Activated CD4-positive, alpha-beta T cell treated with anti-CD3 and anti-CD28 coated beads for 36 hours (primary cell): ENCODE measurements around the gene DUSP16. TPM values are rescaled to one million over a fixed set of nuclear protein-coding genes. Genes with fewer than 3 reads are reported as not detected.

Experiments
- ATAC-seq: fragments of 200-7000 bp; cut with Tn5 transposase; one replicate; pipeline ENCODE4 v1.10.0; 2021; ENCODE audit warnings: mild to moderate bottlenecking, moderate library complexity
- CTCF ChIA-PET: fragments of 350-600 bp; sonication (Branson Sonifier 250); formaldehyde crosslinking; loops from one replicate; lab custom pipeline; 2021; ENCODE audit warnings: antibody characterized with exemption; lab: Charles Lee
- POLR2A ChIA-PET: fragments of 350-600 bp; sonication (Branson Sonifier 250); formaldehyde crosslinking; loops from one replicate; lab custom pipeline; 2021; ENCODE audit warnings: antibody characterized with exemption, inconsistent platforms; lab: Charles Lee
- DNase-seq: peaks from one replicate; pipeline ENCODE4 v3.0.0-alpha.2; 2020
- H3K27ac Mint-ChIP-seq: one replicate; pipeline ENCODE4 v1.8.0; 2021; ENCODE audit warnings: mixed read lengths
- H3K27me3 Mint-ChIP-seq: one replicate; pipeline ENCODE4 v1.8.0; 2021; ENCODE audit warnings: mixed read lengths
- H3K36me3 Mint-ChIP-seq: one replicate; pipeline ENCODE4 v1.8.0; 2021; ENCODE audit warnings: low read depth, mixed read lengths
- H3K4me1 Mint-ChIP-seq: one replicate; pipeline ENCODE4 v1.8.0; 2021; ENCODE audit warnings: mixed read lengths
- H3K4me3 Mint-ChIP-seq: one replicate; pipeline ENCODE4 v1.8.0; 2021; ENCODE audit warnings: mild to moderate bottlenecking, moderate library complexity, mixed read lengths
- H3K9me3 Mint-ChIP-seq: one replicate; pipeline ENCODE4 v1.8.0; 2021; ENCODE audit warnings: low read depth, mixed read lengths
- intact Hi-C, 2 experiments: fragments of 100-400 bp; cut with DNase I in 1 of 2; cut with micrococcal nuclease in 1 of 2; formaldehyde crosslinking; loops; one replicate each; pipeline versions ENCODE4 v1.14.2 to v1.15.1; 2022 to 2024; cut with DNase I, micrococcal nuclease
- total RNA-seq, 2 experiments: library from RNA; stranded (reverse); gene quantifications; one replicate each; pipeline ENCODE4 v1.2.3, GENCODE V29; 2021

Gene DUSP16
- total RNA-seq, 2 experiments from 2014 or later: 39.3 to 40.4 TPM

DNA sequence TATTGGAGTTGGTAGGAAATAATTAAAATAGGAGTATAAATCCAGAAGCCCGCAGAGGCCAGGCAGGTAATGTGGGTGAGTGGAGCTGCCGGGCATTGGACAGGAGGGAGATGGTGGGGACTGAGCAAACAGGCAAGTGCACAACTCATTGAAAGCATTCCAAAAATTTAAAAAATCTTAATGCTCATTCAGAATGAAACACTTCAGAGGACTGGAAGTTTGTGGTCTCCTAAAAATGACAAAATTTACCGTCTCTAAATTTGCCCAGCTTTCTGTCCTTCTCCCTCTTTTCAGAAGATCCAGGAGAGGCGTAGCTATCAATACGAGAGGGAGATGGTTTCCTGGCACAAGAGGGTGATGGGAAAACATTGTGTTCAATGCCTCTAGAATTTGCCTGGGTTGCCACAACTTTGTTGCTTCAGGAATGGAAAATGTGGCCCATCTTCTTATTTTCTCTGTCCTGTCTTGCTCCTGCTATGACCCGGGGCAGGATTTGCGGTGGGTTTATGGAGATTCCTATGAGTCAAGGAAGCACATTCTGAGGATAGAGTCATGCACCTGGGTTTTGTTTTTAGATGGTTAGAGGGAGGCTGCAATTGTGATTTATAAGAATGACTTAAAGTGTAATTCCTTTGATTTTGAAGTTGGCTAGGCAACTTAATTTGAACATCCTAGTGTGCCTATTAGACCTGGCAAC, 133.6 kb downstream of the DUSP16 start:
- CTCF ChIA-PET: interaction anchor here (1.1 kb wide), 1 partner anchor 74 kb away, joined by 5 read pairs; no protein-coding TSS in a partner anchor
- Mint-ChIP-seq H3K9me3 (peaks cover 6% of the 10 kb centered on the region), H3K27me3 (no peaks in the 10 kb centered on the region), H3K4me1 (peaks cover 69% of the 10 kb centered on the region), H3K27ac (peak overlapping the region; percentile 68), H3K36me3 (peaks cover 28% of the 10 kb centered on the region), H3K4me3 (no peak overlapping the region)
- DNase-seq (peak; percentile 33), ATAC-seq (peak; percentile 28)
- POLR2A ChIA-PET: interaction anchor here (1.1 kb wide), 1 partner anchor 46 kb away, joined by 3 read pairs; no protein-coding TSS in a partner anchor
- intact Hi-C loops: no loop called here

DNA sequence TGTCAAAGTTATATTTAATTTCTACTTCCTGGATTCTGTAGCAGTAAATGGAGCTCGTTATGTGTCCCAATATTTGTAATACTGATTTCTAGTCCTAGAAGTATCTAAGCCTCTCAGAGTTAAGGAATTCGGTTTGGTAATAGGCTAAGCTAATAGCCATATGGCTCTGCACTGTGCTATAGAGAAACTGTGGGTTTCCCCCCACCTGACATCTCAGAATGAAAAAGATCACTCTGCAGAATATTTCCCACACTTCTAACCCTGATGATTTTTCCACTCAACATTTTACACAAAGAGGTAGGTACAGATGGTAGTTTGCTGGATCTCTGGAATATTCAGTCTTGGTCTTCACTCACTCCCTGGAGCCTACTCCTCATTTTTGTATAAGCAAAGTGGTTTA, 134.6 kb downstream of the DUSP16 start:
- intact Hi-C loops: no loop called here
- H3K9me3 Mint-ChIP-seq: peaks cover 13% of the 10 kb centered on the region
- peaks cover 36% of the 10 kb centered on the region for H3K36me3 Mint-ChIP-seq
- H3K4me1 Mint-ChIP-seq: peaks cover 66% of the 10 kb centered on the region
- ChIA-PET CTCF (interaction anchor here (0.9 kb wide), 1 partner anchor 9 kb away, joined by 3 read pairs; no protein-coding TSS in a partner anchor), POLR2A (no interaction called here)
- no peak overlapping the region for H3K27ac Mint-ChIP-seq
- DNase-seq (no peak), ATAC-seq (peak; percentile 26)
- H3K27me3 Mint-ChIP-seq: no peaks in the 10 kb centered on the region
- H3K4me3 Mint-ChIP-seq: no peak overlapping the region

DNA sequence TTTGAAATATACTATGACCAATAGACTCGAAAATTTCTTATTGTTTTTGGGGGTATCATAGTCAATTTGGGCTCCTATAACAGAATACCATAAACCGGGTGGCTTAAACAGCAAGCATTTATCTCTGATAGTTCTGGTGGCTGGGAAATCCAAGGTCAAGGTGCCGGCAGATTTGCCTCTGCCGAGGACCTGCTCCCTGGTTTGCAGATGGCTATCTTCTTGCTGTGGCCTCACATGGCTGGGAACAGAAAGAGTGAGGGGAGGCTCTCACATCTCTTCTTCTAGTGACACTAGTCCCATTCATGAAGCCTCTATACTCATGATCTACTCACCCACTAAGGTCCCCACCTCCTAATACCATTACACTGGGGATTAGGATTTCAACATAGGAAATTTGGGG, 135.1 kb downstream of the DUSP16 start:
- ATAC-seq: no peak
- H3K9me3 Mint-ChIP-seq: peaks cover 13% of the 10 kb centered on the region
- H3K4me3 Mint-ChIP-seq: no peak overlapping the region
- intact Hi-C loops: no loop called here
- DNase-seq: no peak
- CTCF ChIA-PET: interaction anchor here (0.9 kb wide), 1 partner anchor 9 kb away, joined by 3 read pairs; no protein-coding TSS in a partner anchor
- peaks cover 62% of the 10 kb centered on the region for H3K4me1 Mint-ChIP-seq
- peaks cover 33% of the 10 kb centered on the region for H3K36me3 Mint-ChIP-seq
- POLR2A ChIA-PET: no interaction called here
- H3K27ac Mint-ChIP-seq: peak overlapping the region; percentile 44
- no peaks in the 10 kb centered on the region for H3K27me3 Mint-ChIP-seq

DNA sequence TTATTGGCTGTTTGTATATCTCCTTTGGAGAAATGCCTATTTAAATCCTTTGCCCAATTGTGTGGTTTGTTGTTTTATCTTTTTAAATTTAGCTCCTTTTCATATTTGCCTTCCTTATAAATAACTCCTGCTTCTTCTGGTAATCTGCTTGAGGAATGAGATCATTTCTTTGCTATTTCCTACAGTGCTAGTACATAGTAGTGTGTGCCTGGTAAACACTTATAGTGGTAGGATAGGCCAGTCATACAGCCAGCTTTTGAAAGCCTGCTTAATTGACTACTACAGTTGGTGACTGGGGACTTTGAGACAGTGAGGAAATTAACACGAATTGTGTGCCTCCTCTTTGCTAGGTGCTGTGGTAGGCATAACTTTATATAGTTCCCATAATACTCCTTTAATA, 137.0 kb downstream of the DUSP16 start:
- peak; percentile 58 for ATAC-seq
- ChIA-PET POLR2A (no interaction called here), CTCF (interaction anchor here (0.6 to 1.2 kb wide), 3 partner anchors 9 to 32 kb away, joined by 3 to 5 read pairs (median 3); no protein-coding TSS in a partner anchor)
- H3K9me3 Mint-ChIP-seq: peaks cover 20% of the 10 kb centered on the region
- no peak overlapping the region for H3K4me3 Mint-ChIP-seq
- H3K27ac Mint-ChIP-seq: no peak overlapping the region
- no peaks in the 10 kb centered on the region for H3K27me3 Mint-ChIP-seq
- intact Hi-C loops: no loop called here
- peaks cover 46% of the 10 kb centered on the region for H3K4me1 Mint-ChIP-seq
- H3K36me3 Mint-ChIP-seq: peaks cover 42% of the 10 kb centered on the region
- no peak for DNase-seq

DNA sequence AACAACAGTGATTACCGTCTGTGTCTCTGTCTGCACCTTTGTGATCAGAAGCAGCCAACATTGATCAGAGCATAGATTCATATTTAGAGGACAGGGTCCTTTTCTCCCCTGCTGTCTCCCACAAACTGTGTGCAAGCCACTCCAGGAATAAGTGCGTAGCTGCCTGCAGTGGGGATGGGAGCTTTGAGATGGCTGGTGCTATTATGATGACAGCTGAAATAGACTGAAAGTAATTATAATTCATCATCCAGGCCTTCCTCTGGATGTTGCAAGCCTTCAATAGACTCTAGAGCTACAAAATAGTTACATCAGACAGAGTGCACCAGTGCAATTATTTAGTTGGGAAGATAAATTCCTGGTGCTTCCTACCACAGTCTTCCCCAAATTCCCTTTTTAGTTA, 137.7 kb downstream of the DUSP16 start:
- H3K27ac Mint-ChIP-seq: no peak overlapping the region

More for the DNA sequence above, 137.7 kb downstream of the DUSP16 start:
- POLR2A ChIA-PET: no interaction called here
- peaks cover 46% of the 10 kb centered on the region for H3K4me1 Mint-ChIP-seq
- CTCF ChIA-PET: interaction anchor here (1.1 to 1.2 kb wide), 2 partner anchors 10 to 17 kb away, joined by 3 to 5 read pairs; no protein-coding TSS in a partner anchor
- H3K4me3 Mint-ChIP-seq: no peak overlapping the region
- H3K36me3 Mint-ChIP-seq: peaks cover 46% of the 10 kb centered on the region
- DNase-seq (no peak), ATAC-seq (no peak)
- no peaks in the 10 kb centered on the region for H3K27me3 Mint-ChIP-seq
- intact Hi-C loops: no loop called here
- peaks cover 20% of the 10 kb centered on the region for H3K9me3 Mint-ChIP-seq

Other genes starting within 250 kb of the DUSP16 start
- gene MANSC1, start 212.6 kb downstream of the DUSP16 start, total RNA-seq: 1 to 10 TPM; 2.2 to 2.5 TPM
- gene BORCS5, start 205.8 kb downstream of the DUSP16 start, total RNA-seq: 10 to 100 TPM; 41.8 to 45.0 TPM
- gene CREBL2, start 49.0 kb upstream of the DUSP16 start, total RNA-seq: 10 to 100 TPM; 16.8 to 20.2 TPM
- gene GPR19, start 133.3 kb upstream of the DUSP16 start, total RNA-seq: 10 to 100 TPM; 19.4 to 19.8 TPM
- gene CDKN1B, start 154.5 kb upstream of the DUSP16 start, total RNA-seq: 10 to 100 TPM; 34.2 to 37.0 TPM
- 1 to 10 TPM; 3.5 to 7.0 TPM for gene APOLD1, start 222.8 kb upstream of the DUSP16 start, total RNA-seq